Lung (tissue), 13 donors: ENCODE measurements around the gene STK35. TPM values are rescaled to one million over a fixed set of nuclear protein-coding genes. Genes with fewer than 3 reads are reported as not detected.
"Not testable (repeated sequence)": the region's sequence is repeated elsewhere in the genome, so short reads cannot be mapped to it uniquely, and the experiment has no call there.

ENCODE experiments used
- ATAC-seq: fragments of 200-7000 bp; cut with Tn5 transposase; one replicate; pipeline ENCODE4 v1.9.1; 2020; ENCODE audit warnings: moderate number of reproducible peaks; ENCODE audit not compliant: insufficient read depth, low FRiP score
- DNase-seq, 3 donors: peaks; one replicate each; pipeline ENCODE4 v3.0.0-alpha.2; 2013 to 2017
- H3K27ac ChIP-seq, 2 donors: one replicate each; pipeline ENCODE4 v1.5.1; 2013; ENCODE audit warnings: mild to moderate bottlenecking in 2 of 2, moderate library complexity in 2 of 2, control low read depth in 1 of 2, inconsistent platforms in 1 of 2, low read depth in 1 of 2, low read length in 1 of 2
- H3K27me3 ChIP-seq, 3 donors: one replicate each; pipeline ENCODE4 v1.5.1; 2013; ENCODE audit warnings: low read length in 2 of 3; ENCODE audit not compliant: control insufficient read depth in 3 of 3, insufficient read depth in 3 of 3
- H3K36me3 ChIP-seq, 4 donors: one replicate each; pipeline ENCODE4 v1.5.1; 2013; ENCODE audit warnings: low read length in 4 of 4, mild to moderate bottlenecking in 1 of 4, moderate library complexity in 1 of 4; ENCODE audit not compliant: control insufficient read depth in 4 of 4, insufficient read depth in 4 of 4
- H3K4me1 ChIP-seq, 5 donors: one replicate each; pipeline ENCODE4 v1.5.1; 2013; ENCODE audit warnings: low read length in 5 of 5, mild to moderate bottlenecking in 2 of 5, moderate library complexity in 1 of 5; ENCODE audit not compliant: control insufficient read depth in 5 of 5, insufficient read depth in 5 of 5
- H3K4me3 ChIP-seq: one replicate; pipeline ENCODE4 v1.5.1; 2013; ENCODE audit warnings: mild to moderate bottlenecking, control low read depth, moderate library complexity
- H3K9ac ChIP-seq, 2 donors: one replicate each; pipeline ENCODE4 v1.5.1; 2013; ENCODE audit warnings: low read length in 2 of 2, control low read depth in 1 of 2; ENCODE audit not compliant: insufficient read depth in 1 of 2
- H3K9me3 ChIP-seq, 4 donors: one replicate each; pipeline ENCODE4 v1.5.1; 2013; ENCODE audit warnings: low read length in 3 of 4, mild to moderate bottlenecking in 1 of 4, moderate library complexity in 1 of 4; ENCODE audit not compliant: control insufficient read depth in 4 of 4, insufficient read depth in 3 of 4
- CTCF ChIP-seq: IDR thresholded peaks from 2 replicates; pipeline ENCODE4 v1.5.1; 2012; ENCODE audit warnings: mild to moderate bottlenecking; ENCODE audit errors: control extremely low read depth, extremely low read depth
- WGBS, 2 donors: extraction: QIAGEN DNeasy Blood & Tissue Kit; methylation state at CpG; one replicate each; pipeline ENCODE4 v1.1.7; 2013; 5-methylcytosine and 5-hydroxymethylcytosine counted together
- polyA plus RNA-seq, 2 donors: library from polyadenylated mRNA; stranded (reverse); fragments of 200-250 nt; gene quantifications; one replicate each; pipeline ENCODE4 v1.2.1, GENCODE V29; 2013
- small RNA-seq: library from RNA; depleted of rRNA; stranded (forward); fragments of <200 nt; gene quantifications from one replicate; pipeline ENCODE3, GENCODE V24; 2014; ENCODE audit warnings: low replicate concordance
- total RNA-seq, 2 donors: library from RNA; depleted of rRNA in 1 of 2; stranded (reverse); fragments of >200 nt in 1 of 2; gene quantifications; one replicate each; pipeline ENCODE4 v1.2.1, GENCODE V29; 2014 to 2021
- donor health status: control.
- donor health status: control.
- donor health status: Bipolar disorder and iron deficiency.
- donor health status: healthy.
- donor health status: DM: yes; HTN: yes; CAD: no.

STK35 gene
- total and polyA plus RNA-seq, 4 donors, result 5.8 to 24.2 (median 12.5) TPM

- DNase-seq (no peak), ATAC-seq (no peak)
- Histone ChIP-seq H3K36me3 (no peaks in the 10 kb centered on the region), H3K9me3 (no peaks in the 10 kb centered on the region), H3K27me3 (peaks cover 0 to 12% (median 0%) of the 10 kb centered on the region in 3 donors), H3K27ac (no peak overlapping the region), H3K9ac (no peak overlapping the region), H3K4me3 (no peak overlapping the region), H3K4me1 (peaks cover 0 to 6% (median 0%) of the 10 kb centered on the region in 5 donors)
- TF ChIP-seq CTCF, result no peak
- WGBS, 2 donors, result 84 to 88% methylated on average over 3 of the region's 3 CpGs
Observed at GRCh38 chr20:2183381-2183780, 81.8 kb downstream of the STK35 start.

GRCh38 chr20:2184933-2185332 is 83.3 kb downstream of the STK35 start:
- not testable (repeated sequence) for H3K27ac ChIP-seq, DNase-seq, H3K36me3 ChIP-seq, H3K4me1 ChIP-seq, H3K9ac ChIP-seq, H3K4me3 ChIP-seq, H3K9me3 ChIP-seq, ATAC-seq
- H3K27me3 ChIP-seq, result peaks cover 0 to 12% (median 0%) of the 10 kb centered on the region in 3 donors
- 95 to 98% methylated on average over 7 of the region's 7 CpGs for WGBS, 2 donors

- WGBS, 2 donors, result 61 to 81% methylated on average over 5 of the region's 5 CpGs
- Histone ChIP-seq H3K9ac (no peak overlapping the region), H3K4me1 (no peaks in the 10 kb centered on the region), H3K27ac (no peak overlapping the region), H3K36me3 (no peaks in the 10 kb centered on the region), H3K9me3 (no peaks in the 10 kb centered on the region), H3K27me3 (peaks cover 0 to 25% (median 2%) of the 10 kb centered on the region in 3 donors), H3K4me3 (no peak overlapping the region)
- no peak for DNase-seq
- no peak for ATAC-seq
- TF ChIP-seq CTCF, result no peak
Observed at GRCh38 chr20:2195614-2196013, 94.0 kb downstream of the STK35 start.

- Histone ChIP-seq H3K9ac (no peak overlapping the region), H3K4me3 (no peak overlapping the region), H3K9me3 (no peaks in the 10 kb centered on the region), H3K4me1 (no peaks in the 10 kb centered on the region), H3K27ac (no peak overlapping the region), H3K36me3 (no peaks in the 10 kb centered on the region), H3K27me3 (peaks cover 0 to 25% (median 0%) of the 10 kb centered on the region in 3 donors)
- DNase-seq, result no peak
- 74 to 79% methylated on average over 7 of the region's 7 CpGs for WGBS, 2 donors
- ATAC-seq, result no peak
- no peak for TF ChIP-seq CTCF
Observed at GRCh38 chr20:2197166-2197565, 95.5 kb downstream of the STK35 start.

Small RNA genes within 50 kb of the gene (small RNA-seq; reads per million reads assigned to genes)
- not detected for gene RPL7P2

Other genes with a start within 250 kb of the STK35 start
- gene SIRPA, start 206.4 kb upstream of the STK35 start, total RNA-seq, result 10 to 100 TPM; 16.6 to 79.9 TPM
- 100 to 1,000 TPM in 1 of 2 donors, 10 to 100 TPM in 1; 25.3 to 123 TPM for gene SIRPA, start 206.4 kb upstream of the STK35 start, polyA plus RNA-seq
- gene PDYN, start 107.8 kb upstream of the STK35 start, total RNA-seq, result not detected
- not detected for gene PDYN, start 107.8 kb upstream of the STK35 start, polyA plus RNA-seq
- gene TGM3, start 194.2 kb downstream of the STK35 start, total RNA-seq, result 1 to 10 TPM in 1 of 2 donors, under 1 TPM in 1; 0.55 to 1.5 TPM
- under 1 TPM; 0.41 to 0.48 TPM for gene TGM3, start 194.2 kb downstream of the STK35 start, polyA plus RNA-seq